ENCODE data around the gene SAMD4A. TPM values are rescaled to one million over a fixed set of nuclear protein-coding genes. Genes with fewer than 3 reads are reported as not detected.

Gene SAMD4A
- total RNA-seq, 3 donors from 2014 or later: 28.5 to 44.6 (median 36.2) TPM

DNA sequence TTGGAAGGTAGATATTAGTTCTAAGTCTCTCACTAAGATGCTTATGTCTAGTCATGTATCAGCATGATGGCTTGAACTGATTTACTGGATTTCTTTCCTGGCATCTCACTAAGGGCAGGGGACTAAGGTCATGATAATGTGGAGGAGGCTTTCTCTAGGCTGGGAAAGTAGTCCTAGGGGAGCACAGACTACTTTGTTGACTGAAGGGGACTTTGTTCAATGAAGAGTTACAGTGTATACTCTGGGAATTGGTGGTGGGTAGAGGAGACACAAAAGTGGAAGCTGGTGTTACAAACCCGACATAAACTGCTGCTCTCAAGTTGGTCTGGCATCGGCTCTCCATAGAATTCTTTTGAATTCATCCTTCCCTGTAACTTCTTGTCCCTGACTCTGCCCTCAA lies 75.2 kb downstream of the SAMD4A start:
- DNase-seq (ENCODE audit: low spot score in 2 of 2): no peak
- H3K4me1 ChIP-seq: no peaks in the 10 kb centered on the region

DNA sequence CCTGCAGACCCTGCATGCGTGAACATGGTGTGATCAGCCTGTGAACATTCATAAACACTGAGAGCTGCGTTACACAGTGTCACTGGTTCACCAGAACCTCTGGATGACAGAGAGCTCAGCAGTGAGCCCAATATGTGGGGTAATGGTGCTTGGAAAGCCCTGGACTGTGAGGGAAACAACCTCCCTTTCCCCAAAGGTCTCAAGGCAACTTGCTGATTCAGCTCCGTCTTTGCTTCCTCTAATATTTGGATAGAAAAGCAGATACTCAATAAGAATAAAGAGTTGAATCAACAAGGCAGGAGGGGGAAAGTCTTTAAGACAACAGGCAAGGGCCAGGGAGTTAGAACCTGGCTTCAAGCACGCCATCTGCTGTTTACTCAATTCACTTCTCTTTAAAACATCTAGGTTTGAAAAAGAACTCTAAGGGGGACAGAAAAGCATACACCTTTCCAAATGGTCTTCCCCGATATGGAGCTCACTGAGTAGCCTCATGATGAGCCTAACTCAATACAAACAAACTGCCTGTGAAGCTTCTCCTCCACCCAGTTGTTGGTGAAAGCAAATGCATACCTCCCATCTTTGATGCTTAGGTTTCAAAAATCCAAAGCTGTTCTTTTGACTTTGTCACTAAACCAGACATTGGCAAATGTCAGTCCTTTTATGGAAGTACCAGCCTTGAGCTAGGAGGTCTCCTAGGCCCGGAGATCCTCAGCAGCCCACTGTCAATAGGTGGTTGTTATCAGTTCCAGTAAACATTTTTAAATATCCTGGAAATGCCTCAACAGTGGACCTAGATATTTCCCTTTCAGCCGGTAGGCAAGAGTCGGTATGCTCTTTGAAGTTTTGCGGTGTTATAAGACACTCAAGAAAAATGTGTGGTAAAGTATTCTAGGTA lies 76.1 kb downstream of the SAMD4A start:
- Histone ChIP-seq H3K4me3 (no peak overlapping the region), H3K36me3 (no peaks in the 10 kb centered on the region), H3K9me3 (no peaks in the 10 kb centered on the region), H3K27ac (no peak overlapping the region), H3K4me1 (no peaks in the 10 kb centered on the region), H3K27me3 (no peaks in the 10 kb centered on the region)
- TF ChIP-seq POLR2AphosphoS5 (IDR thresholded peaks at IDR 0.05): no peak
- TF ChIP-seq, protein P1, sequence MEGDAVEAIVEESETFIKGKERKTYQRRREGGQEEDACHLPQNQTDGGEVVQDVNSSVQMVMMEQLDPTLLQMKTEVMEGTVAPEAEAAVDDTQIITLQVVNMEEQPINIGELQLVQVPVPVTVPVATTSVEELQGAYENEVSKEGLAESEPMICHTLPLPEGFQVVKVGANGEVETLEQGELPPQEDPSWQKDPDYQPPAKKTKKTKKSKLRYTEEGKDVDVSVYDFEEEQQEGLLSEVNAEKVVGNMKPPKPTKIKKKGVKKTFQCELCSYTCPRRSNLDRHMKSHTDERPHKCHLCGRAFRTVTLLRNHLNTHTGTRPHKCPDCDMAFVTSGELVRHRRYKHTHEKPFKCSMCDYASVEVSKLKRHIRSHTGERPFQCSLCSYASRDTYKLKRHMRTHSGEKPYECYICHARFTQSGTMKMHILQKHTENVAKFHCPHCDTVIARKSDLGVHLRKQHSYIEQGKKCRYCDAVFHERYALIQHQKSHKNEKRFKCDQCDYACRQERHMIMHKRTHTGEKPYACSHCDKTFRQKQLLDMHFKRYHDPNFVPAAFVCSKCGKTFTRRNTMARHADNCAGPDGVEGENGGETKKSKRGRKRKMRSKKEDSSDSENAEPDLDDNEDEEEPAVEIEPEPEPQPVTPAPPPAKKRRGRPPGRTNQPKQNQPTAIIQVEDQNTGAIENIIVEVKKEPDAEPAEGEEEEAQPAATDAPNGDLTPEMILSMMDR (IDR thresholded peaks at IDR 0.05): no peak
- TF ChIP-seq POLR2A (IDR thresholded peaks at IDR 0.05): no peak
- no peak for DNase-seq (ENCODE audit: low spot score in 2 of 2)
- intact Hi-C loops (cut with DNase I; ENCODE audit: low total_unique reads): no loop called here

More for the DNA sequence above, 75.2 kb downstream of the SAMD4A start:
- Histone ChIP-seq H3K27me3 (no peaks in the 10 kb centered on the region), H3K9me3 (no peaks in the 10 kb centered on the region), H3K4me3 (no peak overlapping the region), H3K27ac (no peak overlapping the region), H3K36me3 (no peaks in the 10 kb centered on the region)
- TF ChIP-seq POLR2A (IDR thresholded peaks at IDR 0.05): no peak
- TF ChIP-seq, protein P1 (IDR thresholded peaks at IDR 0.05): no peak
- TF ChIP-seq POLR2AphosphoS5 (IDR thresholded peaks at IDR 0.05): no peak
- intact Hi-C loops (cut with DNase I; ENCODE audit: low total_unique reads): no loop called here

DNA sequence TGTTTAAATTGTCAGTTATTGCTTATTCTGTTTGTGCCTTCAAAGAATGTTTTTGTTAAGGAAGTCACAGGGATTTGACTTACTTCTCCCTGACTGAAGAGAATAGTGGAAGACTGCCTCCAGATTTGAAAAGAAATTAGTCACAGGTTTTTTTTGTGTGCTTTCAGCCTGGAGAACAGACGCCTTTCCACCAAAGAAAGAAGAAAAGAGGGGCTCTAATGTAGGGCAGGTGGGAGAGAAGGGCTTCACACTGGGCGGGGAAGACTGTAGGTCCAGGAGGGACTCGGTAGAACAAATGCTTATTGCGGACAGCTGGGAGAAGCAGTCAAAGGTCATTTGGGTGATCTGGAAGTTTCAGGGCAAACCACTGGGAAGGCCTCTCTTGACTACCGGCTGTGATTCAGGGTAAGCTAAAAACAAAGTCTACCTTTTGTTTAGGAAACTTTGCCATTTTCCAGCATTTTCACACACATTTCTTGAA lies 76.8 kb downstream of the SAMD4A start:
- no peaks in the 10 kb centered on the region for H3K27me3 ChIP-seq
- TF ChIP-seq POLR2AphosphoS5 (IDR thresholded peaks at IDR 0.05): no peak
- H3K4me1 ChIP-seq: no peaks in the 10 kb centered on the region
- no peak overlapping the region for H3K27ac ChIP-seq
- DNase-seq (ENCODE audit: low spot score in 2 of 2): no peak
- H3K4me3 ChIP-seq: no peak overlapping the region
- no peaks in the 10 kb centered on the region for H3K36me3 ChIP-seq
- H3K9me3 ChIP-seq: no peaks in the 10 kb centered on the region
- intact Hi-C loops (cut with DNase I; ENCODE audit: low total_unique reads): no loop called here

DNA sequence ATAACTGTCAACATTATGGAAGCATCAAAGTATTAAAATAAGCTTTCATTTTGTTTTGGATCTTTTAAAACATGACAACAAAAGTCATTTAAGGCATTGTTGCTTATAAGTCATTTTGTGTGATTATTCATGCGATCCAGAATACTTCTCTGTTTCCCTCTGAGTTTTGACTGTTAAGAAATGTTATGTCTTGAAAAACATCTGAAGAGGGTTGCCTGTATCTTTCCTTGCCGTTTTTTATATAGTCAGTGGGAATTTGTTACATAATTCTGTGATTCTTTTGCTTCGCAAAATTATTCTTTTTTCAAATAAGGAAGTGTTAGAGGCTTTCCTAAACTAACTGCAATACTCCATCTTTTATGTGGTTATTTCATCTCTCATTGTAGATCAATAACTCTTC lies 78.7 kb downstream of the SAMD4A start:
- Histone ChIP-seq H3K4me1 (no peaks in the 10 kb centered on the region), H3K4me3 (no peak overlapping the region), H3K27me3 (no peaks in the 10 kb centered on the region), H3K27ac (peak overlapping the region in 1 of 2 donors; percentile 69), H3K36me3 (no peaks in the 10 kb centered on the region), H3K9me3 (no peaks in the 10 kb centered on the region)
- DNase-seq (ENCODE audit: low spot score in 2 of 2): no peak
- intact Hi-C loops (cut with DNase I; ENCODE audit: low total_unique reads): no loop called here
- TF ChIP-seq POLR2A (IDR thresholded peaks at IDR 0.05): no peak
- TF ChIP-seq, protein P1 (IDR thresholded peaks at IDR 0.05): no peak
- no peak for TF ChIP-seq POLR2AphosphoS5 (IDR thresholded peaks at IDR 0.05)

DNA sequence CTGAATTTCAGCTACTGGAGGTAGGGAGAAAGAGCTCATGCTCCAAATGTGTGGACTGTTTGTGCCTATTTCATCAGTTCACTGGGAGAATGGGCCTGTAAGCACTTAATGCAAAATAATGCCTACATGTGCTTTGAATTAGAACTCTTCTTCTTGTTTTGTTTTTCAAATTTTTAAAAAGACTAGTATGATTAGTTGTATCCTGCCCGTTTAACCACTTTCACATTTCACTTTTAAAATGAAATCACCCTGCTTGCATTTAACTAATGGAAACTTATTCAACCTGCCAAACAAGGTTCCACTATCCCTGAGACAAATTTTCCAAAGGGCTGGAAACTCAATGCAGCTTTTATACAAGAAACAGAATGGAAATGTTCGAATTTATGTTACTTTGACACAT lies 79.7 kb downstream of the SAMD4A start:
- Histone ChIP-seq H3K4me3 (no peak overlapping the region), H3K27ac (peak overlapping the region; percentile 31 to 69), H3K4me1 (no peaks in the 10 kb centered on the region), H3K9me3 (no peaks in the 10 kb centered on the region), H3K27me3 (no peaks in the 10 kb centered on the region), H3K36me3 (no peaks in the 10 kb centered on the region)
- intact Hi-C loops (cut with DNase I; ENCODE audit: low total_unique reads): no loop called here
- TF ChIP-seq, protein P1 (IDR thresholded peaks at IDR 0.05): no peak
- TF ChIP-seq POLR2AphosphoS5 (IDR thresholded peaks at IDR 0.05) (no peak), POLR2A (IDR thresholded peaks at IDR 0.05) (no peak)
- DNase-seq (ENCODE audit: low spot score in 2 of 2): no peak
